Stimulated activated CD4-positive, alpha-beta T cell treated with anti-CD3 and anti-CD28 coated beads, Interleukin-2, amount 100 ng/mL, for 24 hours (primary cell): Measurements from ENCODE around the gene ACTA2.
"Not testable (repeated sequence)": the region's sequence is repeated elsewhere in the genome, so short reads cannot be mapped to it uniquely, and the experiment has no call there.

Experiments
- DNase-seq, 2 donors: peaks; one replicate each; pipeline ENCODE4 v3.0.0-alpha.2; 2020

The ACTA2 gene

GRCh38 chr10:88946965-88947590 is 5.5 kb downstream of the ACTA2 start:
- no peak for DNase-seq

- DNase-seq = no peak
These were observed 6.4 kb downstream of the ACTA2 start for GRCh38 chr10:88946200-88946599.

DNA sequence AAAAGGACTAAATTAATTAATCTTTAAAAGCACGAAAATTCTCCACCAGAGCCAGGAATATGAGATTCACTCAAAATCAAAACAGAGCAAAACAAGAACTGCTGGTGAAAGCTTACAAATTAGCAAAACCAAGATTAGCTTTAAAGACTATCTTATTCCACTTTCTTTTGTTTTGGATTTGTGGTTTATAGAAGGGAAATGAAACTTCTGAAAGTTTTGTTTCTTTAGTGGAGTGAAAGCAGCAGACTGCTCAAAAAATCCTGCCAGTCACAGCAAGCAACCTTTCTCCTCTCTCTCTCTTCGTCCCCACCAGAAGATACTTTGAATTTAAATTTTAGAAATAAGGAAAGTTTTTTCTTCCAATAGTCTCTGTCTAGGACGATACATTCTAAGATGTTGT is 7.8 kb downstream of the ACTA2 start:
- no peak for DNase-seq

DNA sequence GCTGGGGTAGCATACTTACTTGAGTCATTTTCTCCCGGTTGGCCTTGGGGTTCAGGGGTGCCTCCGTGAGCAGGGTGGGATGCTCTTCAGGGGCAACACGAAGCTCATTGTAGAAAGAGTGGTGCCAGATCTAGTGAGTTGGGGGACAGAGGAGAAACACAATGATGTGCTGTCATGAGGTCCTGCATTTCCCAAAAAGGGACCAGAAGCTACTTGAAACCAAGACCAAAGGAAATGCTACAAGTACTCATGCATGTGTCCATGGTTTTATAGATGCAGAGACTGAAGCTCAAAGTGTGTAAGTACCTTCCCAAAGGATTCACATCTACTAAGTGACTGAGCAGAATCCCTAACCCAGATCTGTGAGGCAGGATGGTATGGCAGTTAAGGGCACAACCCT is 8.8 kb downstream of the ACTA2 start:
- DNase-seq = no peak

GRCh38 chr10:88941026-88941425 is 11.5 kb downstream of the ACTA2 start:
- no peak for DNase-seq

GRCh38 chr10:88938938-88939337 is 13.6 kb downstream of the ACTA2 start:
- no peak for DNase-seq

DNA sequence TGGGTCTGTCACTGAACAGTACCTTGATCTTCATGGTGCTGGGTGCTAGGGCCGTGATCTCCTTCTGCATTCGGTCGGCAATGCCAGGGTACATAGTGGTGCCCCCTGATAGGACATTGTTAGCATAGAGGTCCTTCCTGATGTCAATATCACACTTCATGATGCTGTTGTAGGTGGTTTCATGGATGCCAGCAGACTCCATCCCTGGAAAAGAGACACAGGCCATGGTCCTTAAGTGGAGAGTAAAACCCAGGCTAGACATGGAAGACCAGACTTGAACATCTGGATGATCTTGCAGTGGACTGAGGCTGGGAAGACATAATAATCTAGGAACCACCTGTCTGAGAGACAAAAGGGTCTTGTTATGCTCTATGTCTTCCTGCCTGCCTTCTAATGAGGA is 14.5 kb downstream of the ACTA2 start:
- DNase-seq = no peak

DNA sequence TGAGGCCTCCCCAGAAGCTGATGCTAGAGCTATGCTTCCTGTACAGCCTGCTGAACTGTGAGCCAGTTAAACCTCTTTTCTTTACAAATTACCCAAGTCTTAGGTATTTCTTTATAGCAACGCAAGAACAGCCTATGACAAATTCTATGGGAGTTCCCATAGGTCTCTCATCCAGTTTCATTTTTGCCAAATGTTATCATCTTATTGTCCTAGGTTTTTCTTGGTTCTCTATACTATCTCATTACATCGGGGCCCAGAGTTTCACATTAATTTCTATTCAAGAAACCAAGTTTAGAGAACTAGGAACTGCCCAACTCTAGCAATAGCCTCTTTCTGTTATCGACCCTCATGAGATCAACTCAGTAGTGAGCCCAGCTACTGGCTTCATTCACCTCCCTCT is 15.9 kb downstream of the ACTA2 start:
- no peak for DNase-seq

- peak; percentile 75 to 77 for DNase-seq
These were observed 17.5 kb downstream of the ACTA2 start for GRCh38 chr10:88934900-88935672.

GRCh38 chr10:88933564-88933963 is 19.0 kb downstream of the ACTA2 start:
- DNase-seq = no peak

GRCh38 chr10:88932539-88933256 is 19.9 kb downstream of the ACTA2 start:
- DNase-seq = peak; percentile 29 to 32

DNA sequence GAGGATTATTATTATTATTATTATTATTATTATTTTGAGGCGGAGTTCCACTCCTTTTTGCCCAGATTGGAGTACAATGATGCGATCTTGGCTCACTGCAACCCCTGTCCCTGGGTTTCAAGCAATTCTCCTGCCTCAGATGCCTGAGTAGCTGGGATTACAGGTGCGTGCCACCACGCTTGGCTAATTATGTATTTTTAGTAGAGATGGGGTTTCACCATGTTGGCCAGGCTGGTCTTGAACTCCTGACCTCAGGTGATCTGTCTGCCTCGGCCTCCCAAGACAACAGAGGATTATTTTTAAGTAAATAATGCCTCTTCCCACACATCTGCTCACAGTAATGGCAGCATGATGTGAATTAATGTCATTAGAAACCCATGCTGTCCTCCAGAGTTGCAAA is 20.5 kb downstream of the ACTA2 start:
- DNase-seq = not testable (repeated sequence)

- no peak for DNase-seq
These were observed 21.0 kb downstream of the ACTA2 start for GRCh38 chr10:88931548-88931947.

DNA sequence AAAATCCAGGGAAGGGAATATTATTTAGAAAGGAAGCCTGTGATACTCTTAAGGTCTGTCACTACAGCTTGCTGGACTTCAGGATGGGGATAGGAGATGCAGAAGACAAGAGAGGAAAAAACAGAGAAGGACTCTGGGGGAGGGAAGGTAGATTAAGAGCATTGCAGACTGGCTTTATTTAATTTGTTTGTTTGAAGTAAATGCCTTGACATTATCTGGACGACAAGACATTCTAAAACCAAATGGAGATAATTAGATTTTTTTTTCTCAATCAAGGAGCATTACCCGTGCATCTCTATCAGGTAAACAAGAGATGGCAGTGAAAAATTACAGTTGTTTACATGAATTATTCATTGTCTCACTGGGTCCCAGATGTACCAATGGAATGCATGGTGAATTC is 24.3 kb downstream of the ACTA2 start:
- no peak for DNase-seq

DNA sequence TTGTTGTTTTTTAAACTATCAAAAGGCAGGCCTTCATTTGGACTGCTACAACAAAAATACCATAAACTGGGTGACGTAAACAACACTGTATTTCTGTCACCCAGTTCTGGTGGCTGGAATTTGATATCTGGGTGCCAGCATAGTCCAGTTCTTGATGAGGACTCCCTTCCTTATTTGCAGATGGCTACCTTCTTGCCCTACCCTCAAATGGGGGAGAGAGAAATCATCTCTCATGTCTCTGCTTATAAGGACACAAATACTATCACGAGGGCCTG is 25.2 kb downstream of the ACTA2 start:
- DNase-seq = no peak

DNA sequence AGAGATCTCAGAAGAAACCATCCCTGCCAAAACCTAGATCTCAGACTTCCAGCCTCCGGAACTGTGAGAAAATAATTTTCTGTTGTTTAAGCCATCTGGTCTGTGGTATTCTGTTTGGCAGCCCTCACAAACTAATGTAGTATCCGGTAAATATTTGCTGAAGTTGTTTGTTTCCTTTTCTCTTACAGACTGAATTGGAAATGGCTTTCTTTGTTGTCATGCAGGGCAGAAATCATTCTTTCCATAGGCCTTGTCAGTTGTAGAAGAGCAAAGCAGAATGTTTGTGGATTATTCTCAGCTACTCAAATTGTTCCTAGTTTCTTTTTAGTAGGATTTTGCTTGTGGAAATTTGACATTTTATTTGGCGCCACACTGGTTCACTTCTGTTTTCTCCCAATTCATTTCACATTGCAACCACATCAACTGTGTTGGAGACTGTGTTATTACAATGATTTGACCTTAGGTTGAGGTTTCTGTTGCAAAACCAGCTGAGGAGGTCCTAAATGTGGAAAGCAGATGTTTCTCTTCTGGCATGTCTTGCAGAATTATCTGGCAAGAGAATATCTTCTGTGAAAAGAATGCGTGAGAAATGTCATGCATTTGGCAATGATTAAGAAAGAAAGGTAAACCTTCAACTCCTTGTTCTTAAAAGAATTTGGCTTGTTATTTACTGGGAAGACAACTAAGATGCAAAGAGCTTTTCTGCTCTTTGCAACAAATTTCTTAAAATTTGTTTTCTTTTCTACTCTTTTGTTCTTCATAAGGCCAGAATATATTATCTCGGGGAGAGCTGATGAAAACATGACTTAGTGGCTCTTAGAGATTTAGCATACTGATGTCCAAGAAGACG is 25.8 kb downstream of the ACTA2 start:
- no peak for DNase-seq

GRCh38 chr10:88923520-88923919 is 29.1 kb downstream of the ACTA2 start:
- no peak for DNase-seq

GRCh38 chr10:88922041-88922440 is 30.5 kb downstream of the ACTA2 start:
- no peak for DNase-seq

DNA sequence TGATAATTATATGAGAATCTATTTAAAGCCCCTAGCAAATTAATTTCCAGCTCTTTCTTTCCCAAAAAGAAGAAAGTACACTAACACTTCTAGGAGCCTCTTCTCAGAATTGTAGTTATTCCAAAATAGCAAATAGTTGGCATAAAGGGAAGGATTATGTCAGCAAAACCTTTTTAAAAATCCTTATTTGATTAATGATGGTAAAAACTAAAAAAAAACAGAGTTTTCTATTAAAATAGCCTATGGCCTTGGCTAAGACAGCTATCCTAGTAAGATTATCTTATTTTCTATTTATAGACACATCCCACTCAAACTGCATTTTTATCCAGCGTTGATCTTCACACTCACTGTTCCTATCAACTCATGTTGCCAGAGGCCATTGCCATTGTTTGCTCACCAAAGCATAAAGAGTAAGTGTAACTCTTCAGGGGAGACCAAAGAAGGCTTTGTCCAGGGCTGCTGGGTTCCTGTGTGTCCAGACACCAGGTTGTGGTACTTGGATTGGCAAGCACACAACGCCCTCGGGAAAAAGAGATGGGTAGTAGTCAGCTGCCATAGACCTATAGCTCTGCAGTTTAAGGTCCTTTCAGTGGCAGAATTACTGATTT is 31.5 kb downstream of the ACTA2 start:
- DNase-seq = no peak

DNA sequence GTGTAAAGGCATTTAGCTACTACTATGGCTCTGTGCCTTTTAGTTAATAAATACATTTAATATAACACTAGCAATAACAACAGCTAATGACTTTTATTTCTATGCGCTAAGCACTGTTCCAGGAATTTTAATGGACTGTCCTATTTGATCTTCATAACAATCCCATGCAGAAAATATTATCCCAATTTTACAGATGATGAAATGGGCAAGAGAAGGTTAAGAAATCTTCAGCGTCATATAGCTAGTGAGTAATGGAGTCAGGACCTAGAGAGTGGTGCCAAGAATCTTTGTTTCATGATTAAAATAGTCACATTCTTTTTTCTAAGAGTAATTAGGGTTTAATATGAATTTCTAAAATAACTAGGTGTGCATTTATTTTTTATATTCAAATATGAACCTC is 32.4 kb downstream of the ACTA2 start:
- no peak for DNase-seq

- DNase-seq = no peak
These were observed 33.5 kb downstream of the ACTA2 start for GRCh38 chr10:88919041-88919440.

GRCh38 chr10:88918191-88918905 is 34.2 kb downstream of the ACTA2 start:
- DNase-seq = no peak
